ENCODE results near the gene PDGFD. TPM values are rescaled to one million over a fixed set of nuclear protein-coding genes. Genes with fewer than 3 reads are reported as not detected.

Gene PDGFD
- polyA plus RNA-seq, 1 of the 3 experiments (the other 2 are of a cell fraction): 4.8 TPM

- ChIA-PET POLR2A (no interaction called here), CTCF (no interaction called here)
- Histone ChIP-seq H3K9ac (no peak overlapping the region), H3K27ac (ENCODE audit: low read depth in 2 of 2, low read length in 1 of 2) (no peak overlapping the region), H3K79me2 (ENCODE audit: insufficient read depth) (no peaks in the 10 kb centered on the region), H3K36me3 (replicated peaks in 1 of 2; ENCODE audit: control insufficient read depth in 1 of 2, insufficient read depth in 2 of 2, low read length in 1 of 2) (no peaks in the 10 kb centered on the region), H2AFZ (ENCODE audit: low read depth) (no peak overlapping the region), H3K4me3 (ENCODE audit: low read depth in 2 of 2, low read length in 1 of 2) (no peak overlapping the region), H3K9me3 (no peaks in the 10 kb centered on the region), H3K9me2 (no peaks in the 10 kb centered on the region), H3F3A (replicated peaks; ENCODE audit: insufficient read depth) (no peaks in the 10 kb centered on the region), H3K27me3 (ENCODE audit: insufficient read depth) (no peaks in the 10 kb centered on the region), H3K4me2 (no peak overlapping the region), H4K20me1 (ENCODE audit: insufficient read depth) (no peaks in the 10 kb centered on the region), H3K4me1 (ENCODE audit: control insufficient read depth in 1 of 2, insufficient read depth in 2 of 2, low read depth in 1 of 2, low read length in 1 of 2) (no peaks in the 10 kb centered on the region; a peak in 1 of 4 replicates)
- no peak for DNase-seq
- TF ChIP-seq RCOR1 (IDR thresholded peaks at IDR 0.05; ENCODE audit: low read length) (no peak), FOSL2 (IDR thresholded peaks at IDR 0.05; ENCODE audit: borderline replicate concordance, low read depth) (no peak), REST (IDR thresholded peaks at IDR 0.05; ENCODE audit: low read depth, low read length) (no peak), PBX3 (IDR thresholded peaks at IDR 0.05) (no peak), RFX5 (IDR thresholded peaks at IDR 0.05; ENCODE audit: low read length) (no peak), USF2 (IDR thresholded peaks at IDR 0.05; ENCODE audit: borderline replicate concordance, low read depth, low read length) (no peak), GATA2 (CRISPR knock-in tag; IDR thresholded peaks at IDR 0.05) (no peak), SIN3A (IDR thresholded peaks at IDR 0.05; ENCODE audit: borderline replicate concordance, low read depth, low read length) (no peak), EZH2phosphoT487 (IDR thresholded peaks at IDR 0.05; ENCODE audit: borderline replicate concordance, low read depth) (no peak), RAD21 (IDR thresholded peaks at IDR 0.05; ENCODE audit: low read length) (no peak), NFIC (IDR thresholded peaks at IDR 0.05; ENCODE audit: borderline replicate concordance) (no peak), IRF3 (IDR thresholded peaks at IDR 0.05; ENCODE audit: low read depth, low read length) (no peak), SMC3 (IDR thresholded peaks at IDR 0.05; ENCODE audit: low read depth, low read length) (no peak), MXI1 (IDR thresholded peaks at IDR 0.05; ENCODE audit: low read depth, low read length) (no peak), TCF12 (IDR thresholded peaks at IDR 0.05) (no peak), ELF1 (IDR thresholded peaks at IDR 0.05) (no peak), TAF1 (IDR thresholded peaks at IDR 0.05; ENCODE audit: borderline replicate concordance, low read depth, low read length) (no peak), RXRA (IDR thresholded peaks at IDR 0.05; ENCODE audit: borderline replicate concordance, low read depth) (no peak)
Measured at GRCh38 chr11:104095791-104096190, 68.2 kb downstream of the PDGFD start.
